K562 (cell line): ENCODE results near the gene SAPCD1. TPM values are rescaled to one million over a fixed set of nuclear protein-coding genes. Genes with fewer than 3 reads are reported as not detected.

Source experiments
- ATAC-seq: fragments of 200-7000 bp; cut with Tn5 transposase; 3 replicates; pipeline ENCODE4 v1.9.1; 2020; ENCODE audit warnings: moderate library complexity
- BruUV-seq: library from RNA; stranded (reverse); fragments of 400-500 nt; replicated peaks from 2 replicates; lab custom pipeline; 2021; lab: Mats Ljungman, UMichigan
- CTCF ChIA-PET: fragments of 300-600 bp; formaldehyde crosslinking; extraction: SDS; loops from one replicate; lab custom pipeline; 2021; ENCODE audit warnings: low intra/inter-chr PET ratio; lab: Yijun Ruan, JAX
- POLR2A ChIA-PET: fragments of 300-600, 350-650 bp; sonication (Branson Sonifier 250); formaldehyde crosslinking; extraction: SDS; loops from one replicate; lab custom pipeline; 2021; ENCODE audit warnings: antibody characterized with exemption, inconsistent platforms; lab: Yijun Ruan, JAX
- DNase-seq, 4 experiments: peaks; one replicate each; pipeline versions ENCODE4 v3.0.0 to v3.0.0-alpha.2; 2011 to 2018; ENCODE audit warnings: low spot score in 3 of 4, mixed read lengths in 3 of 4; ENCODE audit errors: extremely low read depth in 1 of 4
- FAIRE-seq: peaks from 2 replicates; lab custom pipeline; 2011; peaks lifted over from hg19 to GRCh38; lab: Jason Lieb, UNC
- H2AFZ ChIP-seq: 2 replicates; pipeline ENCODE4 v1.6.0; 2011; ENCODE audit warnings: low read depth, low read length, control low read depth, inconsistent platforms
- H3K27ac ChIP-seq: fragments of 200-600 bp; 3 replicates; pipeline ENCODE4 v1.8.0; 2011; ENCODE audit warnings: low read depth, mild to moderate bottlenecking, control low read depth, inconsistent platforms, low read length, moderate library complexity, mixed read lengths; ENCODE audit errors: extremely low read depth
- H3K27me3 ChIP-seq, 2 experiments: fragments of 300-600 bp in 1 of 2; 2 replicates in 1 of 2; 3 replicates in 1 of 2; pipeline versions ENCODE4 v1.6.0 to v1.8.0; 2011; ENCODE audit warnings: inconsistent platforms in 2 of 2, low read length in 2 of 2, mild to moderate bottlenecking in 1 of 2, mixed read lengths in 1 of 2, moderate library complexity in 1 of 2; ENCODE audit not compliant: control insufficient read depth in 2 of 2, insufficient read depth in 2 of 2
- H3K36me3 ChIP-seq: fragments of 300-600 bp; 3 replicates; pipeline ENCODE4 v1.8.0; 2011; ENCODE audit warnings: mild to moderate bottlenecking, low read length, inconsistent platforms; ENCODE audit not compliant: control insufficient read depth, insufficient read depth
- H3K4me1 ChIP-seq, 2 experiments: fragments of 200-600 bp in 1 of 2; replicated peaks in 1 of 2; 2 replicates in 1 of 2; 3 replicates in 1 of 2; pipeline versions ENCODE4 v1.5.1 to v1.8.0; 2011; ENCODE audit warnings: inconsistent platforms in 2 of 2, low read length in 2 of 2, mild to moderate bottlenecking in 1 of 2, mixed read lengths in 1 of 2, moderate library complexity in 1 of 2; ENCODE audit not compliant: control insufficient read depth in 2 of 2, insufficient read depth in 2 of 2
- H3K4me2 ChIP-seq: 2 replicates; pipeline ENCODE4 v1.6.1; 2011; ENCODE audit warnings: low read length, control low read depth, inconsistent platforms, mixed read lengths; ENCODE audit not compliant: insufficient read depth
- H3K4me3 ChIP-seq: fragments of 200-600 bp; sonication (generic), shearing (Covaris generic); 2 replicates; pipeline ENCODE4 v1.5.1; 2016; ENCODE audit warnings: control low read depth, inconsistent platforms
- H3K79me2 ChIP-seq: fragments of 200-600 bp; 3 replicates; pipeline ENCODE4 v1.8.0; 2011; ENCODE audit warnings: low read length, inconsistent platforms; ENCODE audit not compliant: control insufficient read depth, insufficient read depth
- H3K9ac ChIP-seq, 2 experiments: 2 replicates each; pipeline versions ENCODE4 v1.6.0 to v1.6.1; 2011; ENCODE audit warnings: low read depth in 2 of 2, low read length in 2 of 2, control low read depth in 1 of 2, inconsistent platforms in 1 of 2, mild to moderate bottlenecking in 1 of 2, mixed read lengths in 1 of 2; ENCODE audit not compliant: insufficient read depth in 1 of 2
- H3K9me1 ChIP-seq: one replicate; pipeline ENCODE4 v1.6.0; 2011; ENCODE audit warnings: inconsistent platforms, mild to moderate bottlenecking, low read length, moderate library complexity; ENCODE audit not compliant: control insufficient read depth, insufficient read depth
- H3K9me3 ChIP-seq: replicated peaks from 2 replicates; pipeline ENCODE4 v1.5.1; 2011; ENCODE audit warnings: low read depth, low read length, inconsistent platforms; ENCODE audit not compliant: control insufficient read depth, insufficient read depth
- H4K20me1 ChIP-seq: replicated peaks from 2 replicates; pipeline ENCODE4 v1.6.1; 2011; ENCODE audit warnings: low read length, inconsistent platforms, mixed read lengths; ENCODE audit not compliant: control insufficient read depth, insufficient read depth
- CREM ChIP-seq: IDR thresholded peaks from 2 replicates; pipeline ENCODE4 v1.6.1; 2014; ENCODE audit warnings: antibody characterized with exemption, low read depth
- HMG20A ChIP-seq: fragments of 450-650 bp; formaldehyde crosslinking; conservative IDR thresholded peaks from 2 replicates; pipeline ENCODE4 v1.4.0; 2020; ENCODE audit warnings: mild to moderate bottlenecking, mixed read lengths
- KAT7 ChIP-seq: sonication (generic); formaldehyde crosslinking; IDR thresholded peaks from 2 replicates; pipeline ENCODE4 v1.8.0; 2022; ENCODE audit warnings: missing genetic modification reagents, mild to moderate bottlenecking, borderline replicate concordance
- MXD1 ChIP-seq: fragments of 250-450 bp; sonication (Bioruptor Pico); IDR thresholded peaks from 2 replicates; pipeline ENCODE4 v1.8.0; 2021; ENCODE audit warnings: borderline replicate concordance, mild to moderate bottlenecking, moderate library complexity; ENCODE audit not compliant: poor library complexity, severe bottlenecking
- NR2C2 ChIP-seq, 2 experiments: fragments of 200-800 bp in 1 of 2; sonication (Bioruptor generic) in 1 of 2; sonication (generic) in 1 of 2; formaldehyde crosslinking in 1 of 2; IDR thresholded peaks; 2 replicates each; pipeline versions ENCODE4 v1.6.1 to v1.8.0; 2016 to 2022; ENCODE audit warnings: mild to moderate bottlenecking in 1 of 2, missing compliant biosample characterization in 1 of 2, missing genetic modification characterization in 1 of 2, missing genetic modification reagents in 1 of 2
- SIN3A ChIP-seq, 2 experiments: fragments of 150-350 bp in 1 of 2; IDR thresholded peaks; 2 replicates each; pipeline ENCODE4 v1.6.1; 2011 to 2016; ENCODE audit warnings: borderline replicate concordance in 2 of 2, low read depth in 2 of 2, low read length in 2 of 2, mild to moderate bottlenecking in 2 of 2, moderate library complexity in 2 of 2; ENCODE audit not compliant: control insufficient read depth in 1 of 2
- SMARCC2 ChIP-seq: fragments of 450-650 bp; IDR thresholded peaks from 2 replicates; pipeline ENCODE4 v1.6.1; 2017; ENCODE audit warnings: antibody characterized with exemption, moderate library complexity, mild to moderate bottlenecking, low read depth
- ZBTB2 ChIP-seq: fragments of 450-650 bp; IDR thresholded peaks from 2 replicates; pipeline ENCODE4 v1.6.1; 2016; ENCODE audit warnings: antibody characterized with exemption
- ZNF134 ChIP-seq: fragments of 250-450 bp; sonication (Bioruptor Pico); conservative IDR thresholded peaks from 2 replicates; pipeline ENCODE4 v1.4.0; 2020
- ZNF239 ChIP-seq: fragments of 250-450 bp; sonication (Bioruptor Pico); IDR thresholded peaks from 2 replicates; pipeline ENCODE4 v1.4.0; 2020; ENCODE audit warnings: mild to moderate bottlenecking
- ZNF583 ChIP-seq: fragments of 250-450 bp; sonication (Bioruptor Pico); IDR thresholded peaks from 2 replicates; pipeline ENCODE4 v1.4.0; 2020
- ZNF696 ChIP-seq: fragments of 250-450 bp; sonication (Bioruptor Pico); conservative IDR thresholded peaks from 2 replicates; pipeline ENCODE4 v1.4.0; 2020; ENCODE audit warnings: mild to moderate bottlenecking, moderate library complexity
- WGBS: fragments of 100-300 bp; shearing (Covaris generic); methylation state at CpG from one replicate; pipeline ENCODE4 v1.1.6; 2016; ENCODE audit warnings: low coverage, mixed read lengths; ENCODE audit not compliant: insufficient coverage; ENCODE audit errors: missing lambda C conversion rate; 5-methylcytosine and 5-hydroxymethylcytosine counted together
- in situ Hi-C: fragments of 300-500 bp; cut with MboI; formaldehyde crosslinking; loops from 4 replicates; pipeline ENCODE4 v1.15.0; 2018; ENCODE audit warnings: inconsistent platforms, mixed read lengths
- intact Hi-C: fragments of 100-400 bp; cut with micrococcal nuclease; formaldehyde crosslinking; loops from 2 replicates; pipeline ENCODE4 v1.14.2; 2022
- polyA plus RNA-seq, 8 experiments: library from polyadenylated mRNA; depleted of rRNA in 4 of 8; stranded (reverse) in 5 of 8; unstranded in 3 of 8; fragments of >200 nt; fragmentation: Nextera tagmentation in 2 of 8; fragmentation: Illumina TruSeq in 1 of 8; extraction: Ambion mirVana in 2 of 8; extraction: Trizol in 1 of 8; gene quantifications; 2 replicates each; pipeline versions ENCODE4 v1.2.1 to v1.2.3, GENCODE V29; 2011 to 2014; ENCODE audit warnings: inconsistent platforms in 1 of 8, missing spikeins in 1 of 8
- total RNA-seq, 7 experiments: library from RNA; depleted of rRNA in 6 of 7; stranded (reverse); fragments of >200 nt in 6 of 7; fragmentation: Illumina TruSeq in 2 of 7; extraction: Trizol in 2 of 7; gene quantifications; 2 replicates each; pipeline versions ENCODE4 v1.2.1 to v1.2.3, GENCODE V29; 2011 to 2021; ENCODE audit warnings: low replicate concordance in 1 of 7
- TF ChIP-seq, protein P1 (sequence below), 2 experiments: fragments of 450-650 bp in 1 of 2; sonication (generic) in 1 of 2; formaldehyde crosslinking in 1 of 2; IDR thresholded peaks in 1 of 2; conservative IDR thresholded peaks in 1 of 2; 2 replicates each; pipeline versions ENCODE4 v1.6.1 to v1.8.1; 2016 to 2023; ENCODE audit warnings: mild to moderate bottlenecking in 2 of 2, moderate library complexity in 2 of 2, inconsistent platforms in 1 of 2, missing genetic modification reagents in 1 of 2
- TF ChIP-seq, protein P2 (sequence below): fragments of 250-450 bp; sonication (Bioruptor Pico); IDR thresholded peaks from 2 replicates; pipeline ENCODE4 v1.5.0; 2020; ENCODE audit warnings: mild to moderate bottlenecking

SAPCD1 gene
- total and polyA plus RNA-seq, 9 of the 15 experiments (the other 6 are each of a cell fraction or from before 2014, with no cell fraction given): 2.6 to 30.2 (median 7.4) TPM

DNA sequence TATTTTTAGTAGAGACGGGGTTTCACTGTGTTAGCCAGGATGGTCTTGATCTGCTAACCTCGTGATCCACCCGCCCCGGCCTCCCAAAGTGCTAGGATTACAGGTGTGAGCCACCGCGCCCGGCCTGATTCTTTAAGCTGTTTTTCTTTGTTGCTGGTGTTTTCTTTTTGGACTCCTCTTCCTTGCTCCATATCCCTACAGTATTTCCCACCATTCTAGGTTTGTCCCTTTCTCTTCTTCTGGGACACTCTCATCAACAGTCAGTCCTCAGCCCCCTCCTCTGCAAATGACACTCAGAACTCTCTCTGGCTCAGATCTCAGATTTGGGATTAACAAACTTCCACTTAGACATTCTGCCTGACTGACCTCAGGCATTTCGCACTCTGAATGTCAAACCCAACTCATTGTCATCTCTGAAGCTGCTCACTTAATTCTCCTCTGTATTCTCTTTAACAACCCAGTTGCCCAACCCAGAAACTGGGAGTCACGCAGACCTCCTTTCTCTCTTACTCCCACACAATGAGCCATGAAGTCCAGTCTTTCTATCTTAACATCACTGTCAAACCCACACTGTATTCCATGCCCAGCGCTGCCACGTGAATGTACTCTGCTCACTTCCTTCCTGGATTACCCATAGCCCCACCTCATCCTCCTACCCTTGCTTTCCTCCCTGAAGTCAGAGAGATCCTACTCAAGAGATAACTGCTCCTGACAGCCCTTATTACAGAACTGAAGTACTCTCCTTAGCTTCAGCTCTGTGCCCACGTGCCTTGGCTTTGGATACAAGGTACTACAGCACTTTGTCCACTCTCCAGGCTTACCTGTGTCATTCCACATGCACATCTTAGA is 36.7 kb upstream of the SAPCD1 start:
- H3K79me2 ChIP-seq: peaks cover 12% of the 10 kb centered on the region; the same call in 1 of the 3 replicates
- BruUV-seq: no TSS peak
- peak overlapping the region; percentile 78 for H2AFZ ChIP-seq
- DNase-seq (peak in 2 of 4 experiments; percentile 67 to 78), FAIRE-seq (peak; percentile 85), ATAC-seq (no peak)
- peak overlapping the region; percentile 64 for H3K27ac ChIP-seq
- H3K9me3 ChIP-seq: no peaks in the 10 kb centered on the region
- peak overlapping the region in 1 of 2 experiments; percentile 12; a peak in 2 of 4 replicates for H3K9ac ChIP-seq
- no peaks in the 10 kb centered on the region for H3K27me3 ChIP-seq
- POLR2A ChIA-PET: interaction anchor here (0.6 to 15.0 kb wide), 12 partner anchors 10 to 106 kb away, joined by 3 to 236 read pairs (median 4); partner anchors contain the start of genes APOM, CLIC1, CSNK2B and DDAH2
- WGBS: 61% methylated on average over 12 of the region's 12 CpGs
- H3K36me3 ChIP-seq: peaks cover 32% of the 10 kb centered on the region; the same call in 2 of the 3 replicates
- in situ Hi-C loops: no loop called here
- H3K9me1 ChIP-seq: peaks cover 5% of the 10 kb centered on the region
- H3K4me2 ChIP-seq: peak overlapping the region; percentile 56
- H3K4me1 ChIP-seq: peaks cover 43 to 69% of the 10 kb centered on the region in 2 experiments
- no peak overlapping the region for H3K4me3 ChIP-seq
- no peaks in the 10 kb centered on the region for H4K20me1 ChIP-seq
- CTCF ChIA-PET: interaction anchor here (0.7 to 1.0 kb wide), 2 partner anchors 9 to 125 kb away, joined by 3 read pairs; no protein-coding TSS in a partner anchor
- intact Hi-C loops: no loop called here
- TF ChIP-seq, protein P1, sequence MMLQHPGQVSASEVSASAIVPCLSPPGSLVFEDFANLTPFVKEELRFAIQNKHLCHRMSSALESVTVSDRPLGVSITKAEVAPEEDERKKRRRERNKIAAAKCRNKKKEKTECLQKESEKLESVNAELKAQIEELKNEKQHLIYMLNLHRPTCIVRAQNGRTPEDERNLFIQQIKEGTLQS (IDR thresholded peaks at IDR 0.05): no peak
- TF ChIP-seq, protein P1 (CRISPR knock-in tag; conservative IDR thresholded peaks at IDR 0.05): peak; percentile 36; the same call in 1 of the 2 replicates
- TF ChIP-seq NR2C2 (CRISPR knock-in tag; IDR thresholded peaks at IDR 0.05) (no peak), NR2C2 (tag; IDR thresholded peaks at IDR 0.05) (peak; percentile 51; the same call in 1 of the 2 replicates), ZBTB2 (peak; percentile 74; the same call in 1 of the 2 replicates), SMARCC2 (peak; percentile 52; the same call in 1 of the 2 replicates), SIN3A (IDR thresholded peaks at IDR 0.05; ENCODE audit: borderline replicate concordance in 2 of 2, control insufficient read depth in 1 of 2, low read depth in 2 of 2, low read length in 2 of 2) (peak in 1 of 2 experiments; percentile 57; a peak in 1 of 4 replicates), ZNF134 (peak; percentile 36; the same call in 1 of the 2 replicates), ZNF696 (CRISPR knock-in tag) (no peak), ZNF583 (peak; percentile 92), ZNF239 (CRISPR knock-in tag) (peak; percentile 67), MXD1 (CRISPR knock-in tag) (peak; percentile 24), HMG20A (CRISPR knock-in tag) (0 out of 2 replicates have a peak, but pooled peaks have one; percentile 60), KAT7 (peak; percentile 94), CREM (peak; percentile 47; the same call in 1 of the 2 replicates)
- TF ChIP-seq, protein P2, sequence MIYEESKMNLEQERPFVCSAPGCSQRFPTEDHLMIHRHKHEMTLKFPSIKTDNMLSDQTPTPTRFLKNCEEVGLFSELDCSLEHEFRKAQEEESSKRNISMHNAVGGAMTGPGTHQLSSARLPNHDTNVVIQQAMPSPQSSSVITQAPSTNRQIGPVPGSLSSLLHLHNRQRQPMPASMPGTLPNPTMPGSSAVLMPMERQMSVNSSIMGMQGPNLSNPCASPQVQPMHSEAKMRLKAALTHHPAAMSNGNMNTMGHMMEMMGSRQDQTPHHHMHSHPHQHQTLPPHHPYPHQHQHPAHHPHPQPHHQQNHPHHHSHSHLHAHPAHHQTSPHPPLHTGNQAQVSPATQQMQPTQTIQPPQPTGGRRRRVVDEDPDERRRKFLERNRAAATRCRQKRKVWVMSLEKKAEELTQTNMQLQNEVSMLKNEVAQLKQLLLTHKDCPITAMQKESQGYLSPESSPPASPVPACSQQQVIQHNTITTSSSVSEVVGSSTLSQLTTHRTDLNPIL (CRISPR knock-in tag): peak; percentile 39; the same call in 1 of the 2 replicates
